Endothelial cell of umbilical vein (primary cell): Measurements from ENCODE around the gene OR5AC2. TPM values are rescaled to one million over a fixed set of nuclear protein-coding genes. Genes with fewer than 3 reads are reported as not detected.

ENCODE experiments used
- BruUV-seq: library from RNA; stranded (reverse); fragments of 400-500 nt; replicated peaks from 2 replicates; lab custom pipeline; 2021; lab: Mats Ljungman, UMichigan
- CTCF ChIA-PET: fragments of 300-600, 350-600 bp; sonication (Branson Sonifier 250); formaldehyde crosslinking; loops from one replicate; lab custom pipeline; 2021; ENCODE audit warnings: antibody characterized with exemption, inconsistent platforms; lab: Charles Lee
- POLR2A ChIA-PET: fragments of 300-600, 350-600 bp; sonication (Branson Sonifier 250); formaldehyde crosslinking; loops from one replicate; lab custom pipeline; 2021; ENCODE audit warnings: antibody characterized with exemption, inconsistent platforms; lab: Charles Lee
- DNase-seq: peaks from one replicate; pipeline ENCODE4 v3.0.0-alpha.2; 2011; ENCODE audit warnings: low read depth, low spot score
- FAIRE-seq: peaks from 2 replicates; lab custom pipeline; 2011; peaks lifted over from hg19 to GRCh38; lab: Jason Lieb, UNC
- H2AFZ ChIP-seq: 2 replicates; pipeline ENCODE4 v1.6.0; 2012; ENCODE audit warnings: low read depth, low read length, control low read depth, inconsistent platforms
- H3K27ac ChIP-seq: 2 replicates; pipeline ENCODE4 v1.5.1; 2011; ENCODE audit warnings: low read depth, mild to moderate bottlenecking, control low read depth, low read length, moderate library complexity; ENCODE audit not compliant: insufficient read depth
- H3K27me3 ChIP-seq, 2 experiments: 2 replicates each; pipeline versions ENCODE4 v1.6.0 to v1.6.1; 2011; ENCODE audit warnings: low read length in 2 of 2, mixed read lengths in 1 of 2; ENCODE audit not compliant: control insufficient read depth in 2 of 2, insufficient read depth in 2 of 2
- H3K36me3 ChIP-seq, 2 experiments: 2 replicates in 1 of 2; 3 replicates in 1 of 2; pipeline ENCODE4 v1.5.1; 2011; ENCODE audit warnings: low read length in 2 of 2, mild to moderate bottlenecking in 1 of 2, moderate library complexity in 1 of 2; ENCODE audit not compliant: control insufficient read depth in 2 of 2, insufficient read depth in 2 of 2; ENCODE audit errors: extremely low read depth in 1 of 2
- H3K4me1 ChIP-seq: 3 replicates; pipeline ENCODE4 v1.5.1; 2011; ENCODE audit warnings: mild to moderate bottlenecking, low read length; ENCODE audit not compliant: control insufficient read depth, insufficient read depth; ENCODE audit errors: extremely low read depth
- H3K4me2 ChIP-seq: 2 replicates; pipeline ENCODE4 v1.6.1; 2011; ENCODE audit warnings: low read length, control low read depth, mixed read lengths; ENCODE audit not compliant: insufficient read depth
- H3K4me3 ChIP-seq, 3 experiments: fragments of 200-600 bp in 1 of 3; sonication (generic), shearing (Covaris generic) in 1 of 3; replicated peaks in 1 of 3; 2 replicates each; pipeline ENCODE4 v1.5.1; 2011 to 2016; ENCODE audit warnings: control low read depth in 3 of 3, low read length in 3 of 3, mild to moderate bottlenecking in 2 of 3, inconsistent platforms in 1 of 3, low read depth in 1 of 3, moderate library complexity in 1 of 3; ENCODE audit not compliant: insufficient read depth in 1 of 3
- H3K79me2 ChIP-seq: 2 replicates; pipeline ENCODE4 v1.6.0; 2012; ENCODE audit warnings: low read length, inconsistent platforms; ENCODE audit not compliant: control insufficient read depth, insufficient read depth
- H3K9ac ChIP-seq: replicated peaks from 2 replicates; pipeline ENCODE3; 2011; ENCODE audit warnings: low read length, control low read depth; ENCODE audit not compliant: insufficient read depth; ENCODE audit errors: extremely low read depth
- H3K9me1 ChIP-seq: replicated peaks from 3 replicates; pipeline ENCODE4 v1.6.0; 2011; ENCODE audit warnings: mild to moderate bottlenecking, low read length; ENCODE audit not compliant: control insufficient read depth, insufficient read depth; ENCODE audit errors: extremely low read depth
- H3K9me3 ChIP-seq: replicated peaks from 2 replicates; pipeline ENCODE4 v1.5.1; 2012; ENCODE audit warnings: low read length, inconsistent platforms; ENCODE audit not compliant: control insufficient read depth, insufficient read depth
- H4K20me1 ChIP-seq: replicated peaks from 2 replicates; pipeline ENCODE3; 2011; ENCODE audit warnings: mild to moderate bottlenecking, low read length; ENCODE audit not compliant: control insufficient read depth, insufficient read depth; ENCODE audit errors: extremely low read depth
- EZH2 ChIP-seq: IDR thresholded peaks from 2 replicates; pipeline ENCODE4 v1.6.1; 2012; ENCODE audit warnings: borderline replicate concordance, low read depth, mild to moderate bottlenecking, moderate library complexity, low read length, inconsistent platforms; ENCODE audit not compliant: severe bottlenecking
- FOS ChIP-seq: IDR thresholded peaks from 2 replicates; pipeline ENCODE4 v1.6.1; 2011; ENCODE audit warnings: mild to moderate bottlenecking, low read length, moderate library complexity, borderline replicate concordance; ENCODE audit not compliant: insufficient read depth
- GATA2 ChIP-seq: IDR thresholded peaks from 2 replicates; pipeline ENCODE4 v1.7.0; 2011; ENCODE audit warnings: low read depth, mild to moderate bottlenecking, moderate library complexity, mixed read lengths, low read length; ENCODE audit not compliant: insufficient read length, insufficient read depth
- JUN ChIP-seq: IDR thresholded peaks from 2 replicates; pipeline ENCODE4 v1.6.1; 2011; ENCODE audit warnings: borderline replicate concordance, low read depth; ENCODE audit not compliant: insufficient read length, insufficient read depth
- MYC ChIP-seq: IDR thresholded peaks from one replicate; pipeline ENCODE4 v1.6.1; 2011; ENCODE audit warnings: mild to moderate bottlenecking, low read depth, low read length
- POLR2AphosphoS5 ChIP-seq: IDR thresholded peaks from 2 replicates; pipeline ENCODE4 v1.6.1; 2012; ENCODE audit warnings: low read depth, mild to moderate bottlenecking, control low read depth, low read length, moderate library complexity; ENCODE audit not compliant: insufficient read depth
- dilution Hi-C: fragments of 300-500 bp; cut with MboI; formaldehyde crosslinking; loops from one replicate; pipeline ENCODE4 v1.15.0; 2019; ENCODE audit warnings: low sequenced_read_pairs; ENCODE audit not compliant: extremely low pct_ligation_motif_present
- intact Hi-C: fragments of 100-400 bp; cut with micrococcal nuclease; formaldehyde crosslinking; loops from one replicate; pipeline ENCODE4 v1.10.0; 2022
- polyA plus RNA-seq, 4 experiments: library from polyadenylated mRNA; depleted of rRNA in 3 of 4; stranded (reverse) in 3 of 4; unstranded in 1 of 4; fragments of >200 nt; gene quantifications; 2 replicates each; pipeline versions ENCODE4 v1.2.1 to v1.2.3, GENCODE V29; 2011 to 2012; ENCODE audit warnings: missing spikeins in 1 of 4
- total RNA-seq: library from RNA; stranded (reverse); gene quantifications from 2 replicates; pipeline ENCODE4 v1.2.3, GENCODE V29; 2021
- TF ChIP-seq, protein P1 (sequence below): IDR thresholded peaks from 2 replicates; pipeline ENCODE4 v1.6.1; 2011; ENCODE audit not compliant: insufficient read depth, insufficient read length
- TF ChIP-seq, protein P2 (sequence below), 2 donors: IDR thresholded peaks; 1 replicate in 1 of 2; 2 replicates in 1 of 2; pipeline ENCODE4 v1.5.1; 2011; ENCODE audit warnings: low read length in 2 of 2, mild to moderate bottlenecking in 2 of 2, moderate library complexity in 2 of 2, control low read depth in 1 of 2, inconsistent platforms in 1 of 2, low read depth in 1 of 2; ENCODE audit not compliant: insufficient read depth in 1 of 2; ENCODE audit errors: extremely low read depth in 1 of 2

The OR5AC2 gene
- total and polyA plus RNA-seq, 2 donors (not counting 3 experiments of a cell fraction or from before 2014, with no cell fraction given) = not detected

DNA sequence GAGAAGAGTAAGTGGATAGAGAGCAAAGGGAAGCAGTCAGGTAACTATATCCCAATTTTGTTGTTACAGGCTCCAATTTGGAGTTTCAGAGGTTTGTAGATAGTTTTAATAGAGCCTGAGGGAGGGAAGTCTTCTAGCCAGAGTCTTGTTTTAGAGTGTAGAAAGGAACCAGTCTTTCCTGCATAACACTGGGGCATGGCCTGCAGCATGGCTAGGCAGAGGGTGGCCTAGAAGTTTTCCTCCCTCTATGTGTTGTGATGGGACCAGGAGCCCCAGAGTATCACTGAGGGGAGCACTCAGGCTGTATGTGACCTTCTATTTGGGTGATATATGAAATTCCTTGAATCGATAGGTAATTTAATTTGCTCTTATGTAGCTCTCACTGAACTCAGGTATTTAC lies 29.3 kb upstream of the OR5AC2 start:
- H3K9me1 ChIP-seq = no peaks in the 10 kb centered on the region
- intact Hi-C loops = no loop called here
- no peak overlapping the region for H2AFZ ChIP-seq
- TF ChIP-seq POLR2AphosphoS5 (no peak), JUN (no peak), MYC (no peak)
- no peaks in the 10 kb centered on the region for H3K9me3 ChIP-seq
- H3K4me1 ChIP-seq = no peaks in the 10 kb centered on the region
- DNase-seq = no peak
- no peak for FAIRE-seq
- H3K27me3 ChIP-seq = peaks cover 0 to 2% of the 10 kb centered on the region in 2 experiments
- CTCF ChIA-PET = no interaction called here
- no TSS peak for BruUV-seq
- H3K4me2 ChIP-seq = no peak overlapping the region
- no peaks in the 10 kb centered on the region for H3K79me2 ChIP-seq
- H4K20me1 ChIP-seq = no peaks in the 10 kb centered on the region
- dilution Hi-C loops = no loop called here
- POLR2A ChIA-PET = no interaction called here
- no peak overlapping the region for H3K4me3 ChIP-seq
- no peak overlapping the region for H3K27ac ChIP-seq
- no peaks in the 10 kb centered on the region for H3K36me3 ChIP-seq
- no peak overlapping the region for H3K9ac ChIP-seq

DNA sequence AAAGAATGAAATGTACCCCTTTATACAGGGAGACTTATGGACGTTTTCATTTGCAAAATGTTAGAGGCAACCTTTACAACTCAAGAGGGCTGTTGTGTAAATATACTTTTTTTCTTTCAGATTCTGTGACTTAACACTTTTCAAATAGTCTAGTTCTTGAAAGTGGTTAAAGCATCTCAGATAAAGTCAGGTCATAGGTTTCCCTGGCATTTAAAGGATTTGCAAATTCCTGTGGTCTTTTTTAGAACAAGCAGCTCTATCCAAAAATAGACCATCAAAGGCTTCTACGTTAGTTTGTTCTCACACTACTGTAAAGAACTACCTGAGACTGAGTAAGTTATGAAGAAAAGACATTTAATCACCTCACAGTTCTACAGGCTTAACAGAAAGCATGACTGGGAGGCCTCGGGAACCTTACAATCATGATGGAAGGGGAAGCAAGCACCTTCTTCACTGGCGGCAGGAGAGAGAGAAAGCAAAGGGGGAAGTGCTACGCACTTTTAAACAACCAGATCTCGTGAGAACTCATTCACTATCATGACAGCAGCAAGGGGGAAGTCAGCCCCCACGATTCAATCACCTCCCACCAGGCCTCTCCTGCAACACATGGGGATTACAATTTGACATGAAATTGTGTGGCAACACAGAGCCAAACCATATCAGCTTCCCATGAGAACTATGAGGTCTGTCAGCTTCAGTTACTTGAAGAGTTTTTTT lies 28.6 kb upstream of the OR5AC2 start:
- H3K36me3 ChIP-seq = no peaks in the 10 kb centered on the region
- intact Hi-C loops = no loop called here
- no peak overlapping the region for H3K4me3 ChIP-seq
- H4K20me1 ChIP-seq = no peaks in the 10 kb centered on the region
- CTCF ChIA-PET = no interaction called here
- POLR2A ChIA-PET = no interaction called here
- TF ChIP-seq, protein P1, sequence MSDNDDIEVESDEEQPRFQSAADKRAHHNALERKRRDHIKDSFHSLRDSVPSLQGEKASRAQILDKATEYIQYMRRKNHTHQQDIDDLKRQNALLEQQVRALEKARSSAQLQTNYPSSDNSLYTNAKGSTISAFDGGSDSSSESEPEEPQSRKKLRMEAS = no peak
- TF ChIP-seq GATA2 = no peak
- TF ChIP-seq POLR2AphosphoS5 = no peak
- TF ChIP-seq, protein P2, sequence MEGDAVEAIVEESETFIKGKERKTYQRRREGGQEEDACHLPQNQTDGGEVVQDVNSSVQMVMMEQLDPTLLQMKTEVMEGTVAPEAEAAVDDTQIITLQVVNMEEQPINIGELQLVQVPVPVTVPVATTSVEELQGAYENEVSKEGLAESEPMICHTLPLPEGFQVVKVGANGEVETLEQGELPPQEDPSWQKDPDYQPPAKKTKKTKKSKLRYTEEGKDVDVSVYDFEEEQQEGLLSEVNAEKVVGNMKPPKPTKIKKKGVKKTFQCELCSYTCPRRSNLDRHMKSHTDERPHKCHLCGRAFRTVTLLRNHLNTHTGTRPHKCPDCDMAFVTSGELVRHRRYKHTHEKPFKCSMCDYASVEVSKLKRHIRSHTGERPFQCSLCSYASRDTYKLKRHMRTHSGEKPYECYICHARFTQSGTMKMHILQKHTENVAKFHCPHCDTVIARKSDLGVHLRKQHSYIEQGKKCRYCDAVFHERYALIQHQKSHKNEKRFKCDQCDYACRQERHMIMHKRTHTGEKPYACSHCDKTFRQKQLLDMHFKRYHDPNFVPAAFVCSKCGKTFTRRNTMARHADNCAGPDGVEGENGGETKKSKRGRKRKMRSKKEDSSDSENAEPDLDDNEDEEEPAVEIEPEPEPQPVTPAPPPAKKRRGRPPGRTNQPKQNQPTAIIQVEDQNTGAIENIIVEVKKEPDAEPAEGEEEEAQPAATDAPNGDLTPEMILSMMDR (IDR thresholded peaks at IDR 0.05; ENCODE audit: extremely low read depth in 1 of 2, insufficient read depth in 1 of 2, low read depth in 1 of 2, low read length in 2 of 2) = no peak
- no peak for TF ChIP-seq MYC
- no peak for TF ChIP-seq JUN
- no peak for TF ChIP-seq EZH2
- no peak for TF ChIP-seq FOS
- H3K4me1 ChIP-seq = no peaks in the 10 kb centered on the region
- H3K9me3 ChIP-seq = no peaks in the 10 kb centered on the region
- peaks cover 0 to 2% of the 10 kb centered on the region in 2 experiments for H3K27me3 ChIP-seq
- no peak overlapping the region for H2AFZ ChIP-seq
- no peak for DNase-seq
- no peak overlapping the region for H3K4me2 ChIP-seq
- dilution Hi-C loops = no loop called here
- no peak overlapping the region for H3K27ac ChIP-seq
- H3K79me2 ChIP-seq = no peaks in the 10 kb centered on the region
- no peak overlapping the region for H3K9ac ChIP-seq
- no peak for FAIRE-seq
- no TSS peak for BruUV-seq
- H3K9me1 ChIP-seq = no peaks in the 10 kb centered on the region
